SU-DHL-6 (cell line): ENCODE data around the gene BAHCC1.
"Not testable (repeated sequence)": the region's sequence is repeated elsewhere in the genome, so short reads cannot be mapped to it uniquely, and the experiment has no call there.

Experiments
- H2AFZ ChIP-seq: fragments of 200-600 bp; sonication (generic); 2 replicates; pipeline ENCODE4 v1.6.1; 2014; ENCODE audit warnings: low read depth, mild to moderate bottlenecking, moderate library complexity, mixed read lengths, antibody characterized with exemption, low read length; ENCODE audit not compliant: severe bottlenecking
- H3F3A ChIP-seq: fragments of 200-600 bp; shearing (Covaris generic); 2 replicates; pipeline ENCODE4 v1.6.0; 2016; ENCODE audit warnings: antibody characterized with exemption, mild to moderate bottlenecking; ENCODE audit not compliant: insufficient read depth
- H3K27ac ChIP-seq: fragments of 200-600 bp; sonication (generic); 2 replicates; pipeline ENCODE4 v1.5.1; 2016; ENCODE audit warnings: low read depth, mild to moderate bottlenecking, low read length, moderate library complexity, mixed read lengths
- H3K27me3 ChIP-seq: fragments of 200-600 bp; sonication (generic), shearing (Covaris generic); 2 replicates; pipeline ENCODE4 v1.6.0; 2014; ENCODE audit warnings: mild to moderate bottlenecking, low read length
- H3K36me3 ChIP-seq: fragments of 200-600 bp; sonication (generic); 2 replicates; pipeline ENCODE4 v1.6.1; 2014; ENCODE audit warnings: mild to moderate bottlenecking, low read length, mixed read lengths
- H3K4me2 ChIP-seq: fragments of 300-600, 200-600 bp; shearing (Covaris generic), sonication (generic); 2 replicates; pipeline ENCODE4 v1.6.0; 2014; ENCODE audit warnings: low read length, low read depth, mild to moderate bottlenecking; ENCODE audit not compliant: poor library complexity, severe bottlenecking
- H3K4me3 ChIP-seq: fragments of 200-600 bp; sonication (generic); 2 replicates; pipeline ENCODE4 v1.5.1; 2014; ENCODE audit warnings: antibody characterized with exemption, low read length, mild to moderate bottlenecking, mixed read lengths; ENCODE audit not compliant: insufficient read depth, poor library complexity, severe bottlenecking
- H3K79me2 ChIP-seq: fragments of 200-600 bp; sonication (generic); 2 replicates; pipeline ENCODE4 v1.6.1; 2014; ENCODE audit warnings: mild to moderate bottlenecking, low read length, moderate library complexity; ENCODE audit not compliant: insufficient read depth
- H3K9ac ChIP-seq: fragments of 200-600 bp; sonication (generic); 2 replicates; pipeline ENCODE4 v1.7.0; 2014; ENCODE audit warnings: mild to moderate bottlenecking, low read length
- H3K9me2 ChIP-seq: fragments of 200-600 bp; sonication (generic); replicated peaks from 2 replicates; pipeline ENCODE4 v1.6.1; 2014; ENCODE audit warnings: low read length; ENCODE audit not compliant: insufficient read depth
- H3K9me3 ChIP-seq: fragments of 200-600 bp; sonication (generic); 2 replicates; pipeline ENCODE4 v1.6.1; 2014; ENCODE audit warnings: low read length, mixed read lengths; ENCODE audit not compliant: insufficient read depth
- H4K20me1 ChIP-seq: fragments of 200-600 bp; sonication (generic); 2 replicates; pipeline ENCODE4 v1.6.1; 2014; ENCODE audit warnings: low read depth, mild to moderate bottlenecking, antibody characterized with exemption, low read length, moderate library complexity, mixed read lengths
- EZH2phosphoT487 ChIP-seq: fragments of 200-600 bp; sonication (generic), shearing (Covaris generic); conservative IDR thresholded peaks from 2 replicates; pipeline ENCODE4 v1.6.1; 2018; ENCODE audit warnings: mild to moderate bottlenecking, antibody characterized with exemption, low read length, moderate library complexity, mixed read lengths
- TF ChIP-seq, protein P1 (sequence below): fragments of 200-600 bp; sonication (generic); IDR thresholded peaks from one replicate; pipeline ENCODE4 v1.5.1; 2017; ENCODE audit warnings: antibody characterized with exemption, mild to moderate bottlenecking, low read length, moderate library complexity; ENCODE audit not compliant: insufficient read depth, poor library complexity, severe bottlenecking

BAHCC1 gene

DNA sequence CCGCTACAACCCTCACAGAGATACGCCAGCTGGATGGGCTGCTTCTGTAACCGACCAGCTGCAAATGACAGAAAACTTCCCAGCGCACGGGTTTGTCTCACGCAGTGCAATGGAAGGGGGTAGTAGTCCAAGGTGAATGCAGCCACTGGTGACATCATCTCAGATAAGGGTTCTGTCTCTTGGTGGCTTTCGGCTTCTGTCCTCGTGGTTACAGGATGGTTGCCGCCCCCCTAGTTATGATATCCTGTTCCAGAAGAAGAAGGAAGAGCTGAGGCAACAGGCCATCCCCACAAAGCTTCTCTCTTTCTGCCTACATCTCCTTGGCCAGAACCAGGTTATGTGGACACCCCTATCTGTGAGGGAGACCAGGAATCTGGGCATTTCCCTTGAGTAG, 40.3 kb upstream of the BAHCC1 start:
- no peaks in the 10 kb centered on the region for H3K79me2 ChIP-seq
- H3K9me2 ChIP-seq, result no peaks in the 10 kb centered on the region
- H4K20me1 ChIP-seq, result no peaks in the 10 kb centered on the region
- no peak overlapping the region for H3K4me3 ChIP-seq
- no peak overlapping the region for H3K4me2 ChIP-seq
- no peaks in the 10 kb centered on the region for H3K9me3 ChIP-seq
- no peak overlapping the region for H2AFZ ChIP-seq
- H3K9ac ChIP-seq, result no peak overlapping the region
- TF ChIP-seq, protein P1, sequence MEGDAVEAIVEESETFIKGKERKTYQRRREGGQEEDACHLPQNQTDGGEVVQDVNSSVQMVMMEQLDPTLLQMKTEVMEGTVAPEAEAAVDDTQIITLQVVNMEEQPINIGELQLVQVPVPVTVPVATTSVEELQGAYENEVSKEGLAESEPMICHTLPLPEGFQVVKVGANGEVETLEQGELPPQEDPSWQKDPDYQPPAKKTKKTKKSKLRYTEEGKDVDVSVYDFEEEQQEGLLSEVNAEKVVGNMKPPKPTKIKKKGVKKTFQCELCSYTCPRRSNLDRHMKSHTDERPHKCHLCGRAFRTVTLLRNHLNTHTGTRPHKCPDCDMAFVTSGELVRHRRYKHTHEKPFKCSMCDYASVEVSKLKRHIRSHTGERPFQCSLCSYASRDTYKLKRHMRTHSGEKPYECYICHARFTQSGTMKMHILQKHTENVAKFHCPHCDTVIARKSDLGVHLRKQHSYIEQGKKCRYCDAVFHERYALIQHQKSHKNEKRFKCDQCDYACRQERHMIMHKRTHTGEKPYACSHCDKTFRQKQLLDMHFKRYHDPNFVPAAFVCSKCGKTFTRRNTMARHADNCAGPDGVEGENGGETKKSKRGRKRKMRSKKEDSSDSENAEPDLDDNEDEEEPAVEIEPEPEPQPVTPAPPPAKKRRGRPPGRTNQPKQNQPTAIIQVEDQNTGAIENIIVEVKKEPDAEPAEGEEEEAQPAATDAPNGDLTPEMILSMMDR, result no peak
- TF ChIP-seq EZH2phosphoT487, result no peak
- no peak overlapping the region for H3K27ac ChIP-seq
- H3K36me3 ChIP-seq, result no peaks in the 10 kb centered on the region
- no peaks in the 10 kb centered on the region for H3K27me3 ChIP-seq
- no peaks in the 10 kb centered on the region for H3F3A ChIP-seq

DNA sequence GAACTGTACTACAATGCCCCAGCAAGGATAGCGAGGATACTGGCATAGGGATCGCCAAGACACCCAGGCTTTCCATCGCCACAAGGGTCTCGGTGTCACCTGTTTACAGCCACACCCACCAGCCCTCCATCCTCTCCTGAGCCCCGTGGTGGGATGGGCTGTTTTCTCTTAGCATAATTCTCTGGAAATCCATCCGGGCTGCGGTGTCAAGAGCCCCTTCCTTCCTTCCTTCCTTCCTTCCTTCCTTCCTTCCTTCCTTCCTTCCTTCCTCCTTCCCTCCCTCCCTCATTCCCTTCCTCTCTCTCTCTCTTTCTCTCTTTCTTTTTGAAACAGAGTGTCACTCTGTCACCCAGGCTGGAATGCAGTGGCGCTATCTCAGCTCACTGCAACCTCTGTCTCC, 36.0 kb upstream of the BAHCC1 start:
- no peaks in the 10 kb centered on the region for H3K27me3 ChIP-seq
- TF ChIP-seq, protein P1, result no peak
- TF ChIP-seq EZH2phosphoT487, result no peak
- no peaks in the 10 kb centered on the region for H3K9me2 ChIP-seq
- no peaks in the 10 kb centered on the region for H3K9me3 ChIP-seq
- H2AFZ ChIP-seq, result no peak overlapping the region
- no peak overlapping the region for H3K27ac ChIP-seq
- no peaks in the 10 kb centered on the region for H3K36me3 ChIP-seq
- no peaks in the 10 kb centered on the region for H3K79me2 ChIP-seq
- H3K9ac ChIP-seq, result no peak overlapping the region
- H3K4me2 ChIP-seq, result no peak overlapping the region
- H3F3A ChIP-seq, result no peaks in the 10 kb centered on the region
- no peak overlapping the region for H3K4me3 ChIP-seq
- no peaks in the 10 kb centered on the region for H4K20me1 ChIP-seq

DNA sequence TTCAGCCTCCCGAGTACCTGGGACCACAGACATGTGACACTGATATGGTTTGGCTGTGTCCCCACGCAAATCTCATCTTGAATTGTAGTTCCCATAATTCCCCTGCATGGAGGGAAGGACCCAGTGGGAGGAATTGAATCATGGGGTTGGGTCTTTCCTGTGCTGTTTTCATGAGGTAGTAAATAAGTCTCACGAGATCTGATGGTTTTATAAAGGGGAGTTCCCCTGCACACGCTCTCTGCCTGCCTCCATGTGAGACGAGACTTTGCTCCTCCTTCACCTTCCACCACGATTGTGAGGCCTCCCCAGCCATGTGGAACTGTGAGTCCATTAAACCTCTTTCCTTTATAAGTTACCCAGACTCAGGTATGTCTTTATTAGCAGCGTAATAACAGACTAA, 33.3 kb upstream of the BAHCC1 start:
- H3K36me3 ChIP-seq, H3K27me3 ChIP-seq, H2AFZ ChIP-seq, H3K9ac ChIP-seq, H3K9me2 ChIP-seq, H3K9me3 ChIP-seq, H3K79me2 ChIP-seq, H3K4me3 ChIP-seq, H4K20me1 ChIP-seq, H3F3A ChIP-seq, H3K27ac ChIP-seq, H3K4me2 ChIP-seq: not testable (repeated sequence)

DNA sequence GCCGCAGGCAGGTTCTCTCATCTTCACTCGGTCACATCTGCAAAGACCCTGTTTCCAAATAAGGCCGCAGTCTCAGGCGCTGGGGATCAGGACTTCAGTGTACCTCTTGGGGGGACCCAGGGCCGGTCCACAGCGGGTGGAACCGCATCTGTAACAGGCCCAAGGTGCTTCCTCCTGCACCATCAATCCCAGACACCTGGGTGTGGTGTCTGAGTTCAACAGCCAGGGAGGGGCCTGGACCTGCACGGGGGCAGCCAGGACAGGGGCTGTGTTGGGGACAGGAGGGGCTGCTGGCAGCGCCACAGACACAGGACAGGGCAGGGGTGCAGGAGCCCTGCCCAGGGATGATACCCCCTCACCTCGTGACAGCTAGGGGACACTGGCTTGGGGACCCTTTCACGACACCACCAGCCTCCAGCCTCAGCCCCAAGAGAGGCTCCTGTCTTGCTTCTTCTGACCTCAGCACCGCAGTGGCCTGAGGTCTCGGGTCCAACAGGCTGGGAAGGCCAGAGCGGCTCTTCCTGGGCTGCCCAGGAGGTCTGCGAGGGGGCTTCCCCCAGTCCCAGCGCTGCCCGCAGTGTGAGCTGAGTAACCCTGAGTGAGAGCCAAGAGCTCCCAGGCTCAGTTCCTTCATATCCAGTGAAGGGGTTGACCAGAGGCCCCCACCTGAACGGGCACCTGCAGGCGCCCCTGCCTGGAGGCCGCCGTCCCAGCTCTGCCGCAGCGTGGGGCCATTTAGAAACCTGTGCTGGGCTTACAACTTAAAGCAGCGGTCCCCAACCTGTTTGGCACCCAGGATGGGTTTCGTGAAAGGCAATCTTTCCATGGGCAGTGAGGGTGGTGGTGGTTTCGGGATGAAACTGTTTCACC, 30.7 kb upstream of the BAHCC1 start:
- no peak overlapping the region for H2AFZ ChIP-seq
- no peak overlapping the region for H3K4me2 ChIP-seq

More for the DNA sequence above, 30.7 kb upstream of the BAHCC1 start:
- no peak overlapping the region for H3K9ac ChIP-seq
- no peaks in the 10 kb centered on the region for H3K9me2 ChIP-seq
- H3K36me3 ChIP-seq, result no peaks in the 10 kb centered on the region
- no peak overlapping the region for H3K4me3 ChIP-seq
- H3K27ac ChIP-seq, result no peak overlapping the region
- no peaks in the 10 kb centered on the region for H3F3A ChIP-seq
- H3K79me2 ChIP-seq, result no peaks in the 10 kb centered on the region
- no peaks in the 10 kb centered on the region for H3K27me3 ChIP-seq
- H3K9me3 ChIP-seq, result no peaks in the 10 kb centered on the region
- TF ChIP-seq, protein P1, result no peak
- no peak for TF ChIP-seq EZH2phosphoT487
- H4K20me1 ChIP-seq, result no peaks in the 10 kb centered on the region
